GM20000 (cell line): ENCODE results near the gene MRPL9.
"Not testable (repeated sequence)": the region's sequence is repeated elsewhere in the genome, so short reads cannot be mapped to it uniquely, and the experiment has no call there.

ENCODE experiments used
- DNase-seq: peaks from one replicate; pipeline ENCODE4 v3.0.0; 2012; ENCODE audit warnings: low spot score
- CTCF ChIP-seq: IDR thresholded peaks from 2 replicates; pipeline ENCODE4 v1.5.1; 2012; ENCODE audit warnings: mild to moderate bottlenecking, control low read depth; ENCODE audit errors: extremely low read depth, missing control alignments

Gene MRPL9

GRCh38 chr1:151782741-151783140, 19.4 kb upstream of the MRPL9 start:
- no peak for TF ChIP-seq CTCF
- no peak for DNase-seq

GRCh38 chr1:151782026-151782425, 18.7 kb upstream of the MRPL9 start:
- DNase-seq, result not testable (repeated sequence)

GRCh38 chr1:151780736-151781135, 17.4 kb upstream of the MRPL9 start:
- DNase-seq, result not testable (repeated sequence)

GRCh38 chr1:151779852-151780251, 16.6 kb upstream of the MRPL9 start:
- TF ChIP-seq CTCF, result no peak
- no peak for DNase-seq

GRCh38 chr1:151777317-151777716, 14.0 kb upstream of the MRPL9 start:
- DNase-seq, result no peak
- TF ChIP-seq CTCF, result no peak

GRCh38 chr1:151776665-151777062, 13.4 kb upstream of the MRPL9 start:
- TF ChIP-seq CTCF, result no peak
- no peak for DNase-seq

GRCh38 chr1:151775894-151776664, 12.8 kb upstream of the MRPL9 start:
- DNase-seq, result no peak
- TF ChIP-seq CTCF, result no peak

GRCh38 chr1:151774256-151774922, 11.1 kb upstream of the MRPL9 start:
- no peak for TF ChIP-seq CTCF
- no peak for DNase-seq
